IPS-NIHi7 (cell line): ENCODE results near the gene TNKS1BP1.
"Not testable (repeated sequence)": the region's sequence is repeated elsewhere in the genome, so short reads cannot be mapped to it uniquely, and the experiment has no call there.

Source experiments
- DNase-seq: peaks from one replicate; pipeline ENCODE4 v3.0.0; 2012; ENCODE audit warnings: mixed read lengths; ENCODE audit errors: extremely low spot score

TNKS1BP1 gene

DNA sequence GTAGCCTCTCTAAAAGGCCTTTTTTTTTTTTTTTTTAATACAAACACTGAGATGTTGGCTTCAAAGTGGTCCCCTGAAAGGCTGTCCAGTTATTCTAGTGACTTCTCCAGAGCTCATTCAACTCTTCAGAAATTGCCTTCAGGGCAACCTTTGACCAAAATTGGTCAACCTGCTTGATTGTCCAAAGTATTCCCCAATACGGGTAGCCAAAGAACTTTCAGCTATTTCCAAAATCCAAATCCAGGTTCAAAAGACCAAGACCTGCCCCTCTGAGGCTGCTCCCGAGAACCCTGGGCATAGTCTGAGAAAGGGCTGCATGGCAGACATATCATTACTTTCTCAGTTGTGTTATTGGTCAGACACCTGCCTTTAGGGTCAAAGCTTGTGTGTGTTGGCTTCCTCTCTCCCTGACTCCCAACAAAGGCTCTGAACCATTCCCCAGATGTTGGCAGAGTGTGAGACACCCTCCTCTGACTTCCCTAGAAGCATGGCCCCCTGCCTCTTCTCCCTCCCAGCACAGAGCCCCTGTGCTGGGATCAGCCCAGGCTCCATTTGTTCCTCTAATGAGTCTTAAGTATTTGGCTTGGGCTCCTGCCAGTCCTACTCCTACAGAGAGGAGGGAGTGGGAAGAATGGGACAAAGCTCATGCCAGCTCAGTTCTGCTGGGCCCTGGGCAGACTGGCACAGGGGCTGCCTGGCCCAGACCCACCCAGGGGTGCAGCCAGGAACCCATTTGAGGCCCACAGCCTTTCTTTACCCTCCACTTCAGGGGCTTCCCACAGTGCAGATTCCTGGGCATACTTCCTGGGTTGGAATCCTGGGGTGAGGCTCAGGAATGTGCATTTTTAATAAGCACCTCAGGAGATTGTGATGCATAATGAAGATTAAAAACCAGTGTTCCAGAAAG lies 30.3 kb downstream of the TNKS1BP1 start:
- DNase-seq = no peak

DNA sequence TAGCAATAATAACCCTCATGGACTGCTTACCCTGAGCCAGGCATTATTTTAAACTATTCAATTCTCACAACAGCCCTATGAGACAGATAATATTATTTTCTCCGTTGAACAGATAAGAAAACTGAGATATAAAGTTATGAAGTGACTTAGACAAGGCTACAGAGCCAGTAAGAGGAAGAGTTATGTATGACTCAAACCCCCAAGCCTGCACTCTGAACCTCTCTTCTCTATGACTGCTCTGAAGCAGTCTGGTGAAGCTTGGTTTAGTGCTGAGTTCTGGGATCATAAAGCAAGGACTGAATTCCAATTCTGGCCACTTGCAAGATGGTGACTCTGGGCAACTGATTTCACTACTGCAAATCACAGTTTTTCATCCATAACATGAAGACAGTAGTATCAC lies 34.5 kb downstream of the TNKS1BP1 start:
- no peak for DNase-seq

DNA sequence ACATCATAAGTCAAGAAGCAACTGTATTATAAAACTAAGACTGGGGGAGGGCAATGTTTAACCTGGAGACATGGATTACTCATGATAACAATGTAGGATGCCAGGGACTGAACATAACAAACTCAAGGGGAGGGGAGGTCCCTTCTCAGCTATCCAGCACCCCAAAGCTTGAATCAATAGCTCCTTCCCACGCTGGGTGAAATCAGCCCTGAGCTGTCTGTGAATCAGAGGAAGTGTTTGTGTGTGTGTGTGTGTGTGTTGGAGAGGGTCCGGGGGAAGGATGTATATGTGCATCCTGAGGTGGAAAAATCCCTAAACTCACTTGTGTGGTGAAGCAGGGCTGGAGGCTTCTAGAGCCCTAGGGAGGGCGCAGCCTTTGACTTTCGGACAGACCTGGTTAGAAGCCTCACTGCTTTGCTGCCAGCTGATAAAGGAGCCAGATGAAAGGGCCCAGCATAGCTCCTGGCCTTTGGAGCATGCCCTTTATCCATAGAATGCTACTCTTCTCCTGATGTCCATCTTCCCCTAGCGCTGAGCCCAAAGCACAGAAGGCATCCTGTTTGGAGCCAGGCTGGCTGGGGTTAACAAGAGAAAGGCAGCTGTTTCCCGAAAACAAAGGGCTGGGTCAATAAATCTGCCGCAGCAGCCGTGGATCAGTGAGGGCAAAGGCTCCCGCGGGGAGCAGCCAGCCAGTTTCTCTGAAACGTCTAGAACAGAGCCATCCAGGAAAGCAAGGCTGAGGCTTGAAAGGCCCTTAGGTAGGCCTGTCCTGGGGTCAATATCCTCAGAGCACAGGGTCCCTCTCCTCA lies 35.8 kb downstream of the TNKS1BP1 start:
- DNase-seq = peak; percentile 27

DNA sequence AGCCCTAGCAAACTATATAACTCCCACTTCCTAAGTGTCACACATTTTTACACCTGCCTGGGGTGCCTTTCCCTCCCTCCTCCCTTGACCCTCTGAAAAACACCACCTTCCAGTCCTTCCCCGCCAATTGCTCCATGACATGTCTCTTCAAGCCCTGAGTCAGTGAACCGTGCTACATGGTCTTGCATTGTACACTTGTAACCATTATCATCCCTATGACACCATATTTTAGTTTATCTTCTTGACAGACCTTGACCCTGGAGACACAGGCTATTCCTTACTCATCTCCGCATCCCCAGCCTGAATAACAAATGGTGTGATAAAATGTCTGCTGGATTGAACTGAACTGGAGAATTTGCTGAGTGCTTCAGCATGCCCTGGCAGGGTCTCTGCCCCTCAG lies 36.9 kb downstream of the TNKS1BP1 start:
- DNase-seq = no peak

DNA sequence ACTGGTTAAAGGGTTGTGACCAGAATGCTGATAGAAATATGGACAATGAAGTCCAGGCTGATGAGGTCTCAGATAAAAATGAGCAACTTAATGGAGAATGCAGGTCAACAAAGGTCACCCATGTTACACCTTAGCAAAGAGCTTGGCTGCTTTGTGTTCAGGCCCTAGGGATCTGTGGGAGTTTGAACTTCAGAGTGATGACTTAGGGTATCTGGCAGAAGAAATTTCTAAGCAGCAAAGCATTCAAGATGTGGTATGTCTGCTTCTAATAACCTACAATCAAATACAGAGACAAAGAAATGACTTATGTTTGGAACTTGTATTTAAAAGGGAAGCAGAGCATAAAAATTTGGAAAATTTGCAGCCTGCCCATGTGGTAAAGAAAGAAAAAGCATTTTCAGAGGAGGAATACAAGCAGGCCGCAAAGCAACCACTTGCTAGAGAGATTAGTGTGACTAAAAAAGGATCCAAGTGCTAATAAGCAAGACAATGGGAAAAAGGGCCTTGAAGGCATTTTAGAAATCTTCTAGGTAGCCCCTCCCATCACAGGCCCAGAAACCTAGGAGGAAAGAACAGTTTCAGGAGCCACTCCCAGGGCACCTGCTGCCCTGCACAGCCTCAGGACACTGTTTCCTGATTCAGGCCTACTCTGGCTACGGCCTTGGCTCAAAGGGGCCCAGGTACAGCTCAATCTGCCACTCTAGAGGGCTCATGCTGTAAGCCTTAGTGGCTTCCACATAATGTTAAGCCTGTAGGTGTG lies 41.3 kb downstream of the TNKS1BP1 start:
- peak; percentile 29 for DNase-seq

DNA sequence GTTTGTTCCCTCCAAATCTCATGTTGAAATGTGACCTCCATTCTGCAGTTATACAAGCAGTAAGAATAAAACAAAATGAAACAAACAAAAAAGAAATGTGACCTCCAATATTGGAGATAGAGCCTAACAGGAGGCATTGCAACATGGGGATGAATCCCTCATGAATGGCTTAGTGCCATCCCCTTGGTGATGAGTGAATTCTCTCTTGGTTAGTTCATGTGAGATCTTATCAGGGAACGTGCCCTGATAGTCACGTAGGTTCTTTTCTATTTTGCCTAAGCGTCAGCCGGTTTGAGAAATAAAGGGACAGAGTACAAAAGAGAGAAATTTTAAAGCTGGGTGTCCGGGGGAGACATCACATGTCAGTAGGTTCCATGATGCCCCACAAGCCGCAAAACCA lies 43.2 kb downstream of the TNKS1BP1 start:
- DNase-seq = not testable (repeated sequence)

DNA sequence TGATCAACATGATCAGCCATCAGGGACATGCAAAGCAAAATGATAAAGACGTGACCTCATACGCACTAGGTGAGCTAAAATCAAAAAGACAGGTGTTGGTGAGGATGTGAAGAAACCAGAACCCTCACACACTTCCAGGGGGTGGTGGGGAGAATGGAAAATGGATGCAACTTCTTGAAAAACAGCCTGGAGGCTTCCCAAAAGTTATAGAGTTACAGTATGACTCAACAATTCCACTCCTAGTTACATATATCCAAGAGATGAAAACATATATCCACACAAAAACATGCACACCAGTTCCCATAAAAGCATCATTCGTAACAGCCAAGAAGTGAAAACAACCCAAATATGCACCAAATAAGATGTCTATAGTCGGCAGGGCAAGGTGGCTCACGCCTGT lies 45.6 kb downstream of the TNKS1BP1 start:
- no peak for DNase-seq

DNA sequence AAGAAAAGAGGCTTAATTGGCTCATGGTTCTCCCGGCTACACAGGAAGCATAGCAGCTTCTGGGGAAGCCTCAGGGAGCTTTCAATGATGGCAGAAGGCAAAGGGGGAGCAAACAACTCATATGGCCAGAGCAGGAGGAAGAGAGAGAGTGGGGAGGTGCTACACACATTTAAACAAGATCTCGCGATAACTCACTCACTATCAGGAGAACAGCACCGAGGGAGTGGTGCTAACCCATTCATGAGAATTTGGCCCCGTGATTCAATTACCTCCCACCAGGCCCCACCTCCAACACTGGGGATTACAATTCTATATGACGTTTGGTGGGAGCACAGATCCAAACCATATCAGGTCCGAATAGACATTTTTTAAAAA lies 46.0 kb downstream of the TNKS1BP1 start:
- no peak for DNase-seq

DNA sequence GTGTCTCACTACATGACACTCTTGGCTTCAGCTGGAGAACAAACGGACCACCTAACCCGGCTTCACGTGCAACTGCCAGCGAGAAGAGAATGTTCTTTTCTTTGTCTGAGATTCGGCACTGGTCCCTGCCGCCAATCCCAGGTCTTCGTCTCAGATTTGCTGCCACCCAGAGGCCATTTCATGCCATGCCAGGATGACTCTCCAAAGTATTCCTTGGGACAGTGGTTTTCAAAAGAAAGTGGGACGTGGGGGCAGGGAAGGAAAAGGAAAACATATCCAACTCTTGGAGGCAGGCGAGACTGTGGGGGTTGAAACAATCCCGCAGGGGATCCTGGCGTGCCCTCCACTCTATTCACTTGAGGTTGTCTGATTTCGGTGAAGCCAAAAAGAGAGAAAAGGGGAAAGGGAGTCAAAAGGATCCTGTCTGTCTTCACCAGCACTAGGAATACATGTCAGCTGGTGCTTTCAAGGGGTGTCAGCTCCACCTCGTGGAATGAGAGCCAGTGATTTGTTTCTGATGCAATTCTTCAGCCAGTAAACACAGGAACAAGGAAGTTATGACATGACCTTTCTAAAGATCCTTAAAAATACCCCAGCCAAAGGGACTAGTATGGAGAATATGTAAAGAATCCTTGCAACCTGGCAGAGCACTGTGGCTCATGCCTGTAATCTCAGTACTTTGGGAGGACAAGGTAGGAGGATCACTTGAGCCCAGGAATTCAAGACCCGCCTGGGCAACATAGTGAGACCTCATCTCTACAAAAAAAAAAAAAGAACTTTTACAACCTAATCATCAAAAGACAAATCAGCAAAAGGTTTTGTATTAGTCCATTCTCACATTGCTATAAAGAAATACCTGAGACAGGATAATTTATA lies 46.7 kb downstream of the TNKS1BP1 start:
- DNase-seq = peak; percentile 89

DNA sequence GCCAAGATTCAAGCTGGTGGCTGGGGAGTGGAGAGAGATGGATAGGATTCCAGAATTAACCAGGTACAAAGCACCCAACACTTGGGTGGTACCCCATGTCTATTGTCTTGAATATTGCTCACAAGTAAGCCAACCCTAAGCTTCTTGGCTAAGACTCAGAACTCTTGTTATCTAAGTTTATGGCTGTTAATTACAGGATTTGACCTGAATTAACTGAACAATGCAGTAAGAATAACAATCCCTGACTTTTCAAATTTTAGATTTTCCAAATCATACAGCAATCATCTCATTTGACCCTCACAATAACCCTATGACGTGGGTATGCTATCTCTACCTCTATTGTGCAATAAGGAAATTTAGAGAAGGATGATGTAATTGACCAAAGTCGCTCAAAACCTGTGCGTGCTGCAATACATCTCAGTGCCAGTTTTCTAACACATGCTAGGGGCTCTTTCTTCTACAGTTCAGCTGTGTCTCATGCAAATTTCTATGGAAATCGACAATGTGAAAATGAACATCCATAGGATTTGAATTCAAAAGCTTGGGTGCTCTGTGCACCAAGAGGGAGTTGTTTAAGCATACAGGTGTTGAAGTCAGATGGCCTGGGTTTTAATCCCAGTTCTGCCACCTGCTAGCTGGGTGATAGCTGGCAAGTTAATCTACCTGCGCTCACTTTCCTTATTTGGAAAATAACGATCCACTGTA lies 47.6 kb downstream of the TNKS1BP1 start:
- no peak for DNase-seq

DNA sequence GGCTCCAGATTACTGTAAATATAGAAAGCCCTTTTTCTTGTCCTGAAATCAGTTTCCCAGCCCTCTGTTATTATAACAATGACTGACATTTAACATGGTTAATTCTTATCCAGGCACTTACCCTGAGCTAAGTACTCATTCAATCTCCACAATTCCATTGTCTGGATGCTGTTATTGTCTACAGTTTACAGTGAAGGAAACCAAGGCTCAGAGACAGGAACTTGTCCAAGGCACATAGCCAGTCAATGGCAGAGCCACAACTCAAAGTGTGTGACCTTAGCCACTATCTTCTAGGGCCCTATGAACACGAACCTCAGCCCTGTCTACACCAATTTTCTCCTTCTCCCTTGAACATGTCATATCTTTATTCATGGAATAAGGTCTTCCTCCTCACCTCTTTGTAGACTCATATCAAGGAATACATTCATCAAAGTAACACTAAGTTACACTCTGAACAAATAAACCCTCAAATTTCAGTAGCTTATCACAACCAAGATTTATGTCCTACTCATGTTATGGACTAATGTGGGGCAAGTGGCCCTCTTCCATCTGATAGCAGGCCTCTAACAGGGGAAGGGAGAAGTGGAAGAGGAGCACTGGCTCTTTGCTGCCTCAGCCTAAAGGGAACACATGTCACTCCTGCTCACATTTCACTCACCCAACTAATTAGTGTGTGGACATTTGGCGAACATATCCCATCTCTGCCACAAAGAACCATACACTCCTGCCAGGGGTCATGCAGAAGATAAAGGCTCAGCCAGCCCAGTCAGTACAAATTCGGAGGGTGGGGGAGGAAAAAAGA lies 48.4 kb downstream of the TNKS1BP1 start:
- no peak for DNase-seq

DNA sequence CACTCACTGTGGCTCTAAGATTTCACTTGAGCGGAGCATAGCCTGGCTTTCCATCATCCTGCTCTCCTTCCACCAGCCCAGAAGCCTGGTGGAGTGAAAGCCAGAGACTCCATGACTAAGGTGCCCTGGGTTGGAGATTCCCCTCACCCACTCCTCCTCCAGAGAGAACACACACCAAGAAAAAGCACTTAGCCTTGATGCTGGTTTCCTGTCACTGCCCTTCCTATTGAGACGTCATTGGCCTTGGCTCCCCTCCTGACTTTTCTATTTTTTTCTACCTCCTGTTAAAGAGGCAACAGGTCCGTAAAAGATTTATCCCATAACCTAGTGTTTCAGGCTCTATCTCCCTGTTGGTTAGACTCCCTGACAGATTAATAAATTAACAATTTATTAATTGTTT lies 49.2 kb downstream of the TNKS1BP1 start:
- no peak for DNase-seq

DNA sequence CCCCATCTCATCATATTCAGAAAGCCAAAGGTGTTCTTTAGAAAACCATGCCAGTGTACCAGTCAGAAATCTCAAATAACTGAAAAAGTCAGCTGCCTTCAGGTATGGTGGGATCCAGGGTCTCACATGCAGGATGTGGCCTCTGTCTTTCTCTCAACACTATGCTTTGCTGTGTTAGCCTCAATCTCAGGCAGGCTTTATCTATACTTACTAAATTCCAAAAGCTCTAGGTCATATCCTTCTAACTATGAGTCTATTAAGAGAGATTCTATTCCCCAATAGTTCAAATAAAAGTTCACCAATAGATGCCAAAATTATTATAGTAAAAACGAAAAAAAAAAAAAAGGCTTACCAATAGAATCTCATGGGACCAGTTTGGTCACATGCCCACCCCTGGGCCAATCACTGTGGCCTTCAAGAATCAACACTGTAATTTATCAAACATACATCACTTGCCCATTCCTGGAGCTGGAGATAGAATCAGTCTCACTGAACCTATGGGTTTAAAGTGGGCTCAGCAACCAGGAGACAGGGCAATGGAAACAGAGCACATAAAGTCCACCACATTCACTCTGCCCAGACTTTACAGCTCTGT lies 49.8 kb downstream of the TNKS1BP1 start:
- DNase-seq = no peak

DNA sequence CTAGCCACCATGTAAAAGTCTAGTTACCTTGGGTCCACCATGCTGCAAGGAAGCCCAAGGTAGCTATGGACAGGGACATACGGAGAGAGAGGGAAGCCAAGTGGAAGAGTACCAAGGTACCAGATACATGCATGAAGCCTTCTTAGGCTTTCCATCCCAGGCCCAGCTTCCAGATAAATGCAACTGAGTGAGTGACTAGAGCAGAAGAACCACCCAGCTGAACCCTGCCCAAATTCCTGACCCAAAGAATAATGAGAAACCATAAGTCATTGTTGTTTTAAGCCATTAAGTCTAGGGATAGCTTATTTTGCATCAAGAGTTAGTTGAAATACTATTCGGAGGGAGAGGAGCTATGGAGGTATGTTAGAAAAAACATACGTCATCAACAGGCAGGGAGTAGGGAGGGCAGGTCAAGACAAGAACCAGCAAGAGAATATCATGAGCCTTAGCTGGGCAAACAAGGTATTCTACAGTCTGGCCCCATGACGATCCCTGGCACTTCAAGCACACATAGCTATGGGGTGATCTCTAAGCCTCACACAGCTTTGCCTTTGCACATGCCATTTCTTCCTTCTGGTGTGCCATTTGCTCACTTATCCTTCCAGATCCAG lies 51.2 kb downstream of the TNKS1BP1 start:
- no peak for DNase-seq

DNA sequence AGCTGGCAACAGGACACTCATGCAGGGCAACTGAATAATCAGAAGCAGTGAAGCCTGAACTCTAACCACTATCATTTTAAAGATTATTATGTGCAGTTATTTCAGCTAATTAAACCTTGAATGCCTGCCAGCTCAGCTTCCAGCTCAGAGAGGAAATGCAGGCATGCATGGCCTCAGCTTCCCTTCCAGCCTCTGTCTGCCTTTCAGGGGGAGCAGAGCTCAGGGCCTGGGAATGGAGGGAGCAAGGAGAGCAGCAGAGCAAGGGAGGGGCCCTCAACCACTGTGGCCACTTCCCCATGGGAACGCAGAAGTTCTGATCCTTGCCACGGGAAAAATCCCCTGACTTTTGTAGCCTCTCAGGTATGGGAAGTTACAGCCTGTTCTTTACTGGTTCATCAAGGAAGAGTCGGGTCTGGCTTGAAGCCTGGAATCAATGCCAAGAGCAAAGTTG lies 55.2 kb downstream of the TNKS1BP1 start:
- DNase-seq = no peak

DNA sequence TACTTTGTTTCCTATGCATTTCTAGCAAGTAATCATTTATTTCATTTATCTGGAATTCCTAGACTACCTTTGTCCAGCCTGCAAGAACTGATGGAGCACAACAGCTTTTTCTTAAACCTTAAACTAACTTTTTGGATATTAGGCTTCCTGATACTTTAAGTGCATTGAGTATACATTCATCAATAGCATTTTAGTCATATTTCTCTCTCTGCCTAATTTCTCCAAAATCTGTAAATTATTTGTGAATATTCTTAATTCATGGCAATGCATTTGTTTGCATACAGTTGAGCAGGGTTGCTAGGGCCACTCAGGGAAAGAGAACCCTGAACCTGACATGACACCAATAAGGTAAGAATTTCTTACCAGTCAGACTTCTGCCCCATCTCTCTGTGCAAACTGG lies 58.6 kb downstream of the TNKS1BP1 start:
- no peak for DNase-seq

DNA sequence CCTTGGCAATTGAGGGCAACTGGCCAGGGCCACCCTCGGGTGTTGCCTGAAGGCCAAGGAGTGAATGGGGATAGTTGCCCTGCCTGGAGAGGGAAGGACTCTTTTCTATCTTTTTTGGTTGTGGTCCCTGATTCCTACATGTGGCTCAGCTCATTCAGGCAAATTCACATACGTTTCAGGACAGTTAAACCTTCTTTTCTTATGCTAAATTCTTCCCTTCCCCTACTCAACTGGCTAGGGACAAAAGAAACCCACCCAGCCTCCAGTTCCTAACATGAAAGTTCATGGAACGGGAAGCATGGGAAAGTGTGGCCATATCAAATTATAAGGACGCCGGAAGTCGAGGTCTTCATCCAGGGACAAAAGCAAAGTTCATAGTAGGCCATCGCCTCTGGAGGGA lies 61.4 kb downstream of the TNKS1BP1 start:
- DNase-seq = no peak

DNA sequence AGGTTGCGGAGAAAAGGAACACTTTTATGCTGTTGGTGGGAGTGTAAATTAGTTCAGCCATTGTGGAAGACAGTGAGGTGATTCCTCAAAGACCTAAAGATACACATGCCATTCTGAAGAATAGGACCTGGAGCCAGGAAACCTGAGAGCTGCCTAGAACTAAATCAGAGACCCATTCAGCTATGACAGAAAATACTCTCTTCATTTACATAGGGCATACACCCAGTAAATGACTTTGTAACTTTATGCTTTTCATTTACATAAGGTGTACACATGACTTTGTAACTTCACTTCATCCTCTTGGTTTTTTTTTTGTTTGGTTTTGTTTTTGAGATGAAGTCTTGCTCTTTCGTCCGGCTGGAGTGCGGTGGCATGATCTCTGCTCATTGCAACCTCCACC lies 62.6 kb downstream of the TNKS1BP1 start:
- no peak for DNase-seq
